Heart left ventricle (tissue), 13 donors: Measurements from ENCODE around the gene IL12B.

Source experiments
- POLR2A ChIP-seq, 2 donors: fragments of 450-650 bp; IDR thresholded peaks; one replicate each; pipeline ENCODE4 v1.6.1; 2017; ENCODE audit warnings: antibody characterized with exemption in 2 of 2, mild to moderate bottlenecking in 2 of 2, moderate library complexity in 2 of 2
- TF ChIP-seq, protein P1 (sequence below), 12 donors: fragments of 200-600 bp; sonication (generic) in 4 of 12; IDR thresholded peaks; one replicate each; pipeline versions ENCODE4 v1.5.0 to v1.8.0; 2018 to 2022; ENCODE audit warnings: antibody characterized with exemption in 12 of 12, mild to moderate bottlenecking in 5 of 12
- donor health status: ischemic (EF 13 %, LVEDD 7.1; RV severe dilation, severe dysfunction).
- donor health status: DM: no; HTN: yes; CAD: no.
- donor health status: DM: no; HTN: no; CAD: no.
- donor health status: ischemic (EF 25% LVEDD 6.9; RV normal size, moderate dysfunction).
- donor health status: ischemic (EF 25% LVEDD 5.7; RV mildly dilated, moderate dysfunction).
- donor health status: ischemic (EF 35%, LVEDD 5.7; RV mildly dilated, moderate dysfunction).
- donor health status: nonischemic (EF 11% LVEDD 7.7; RV severe dilation, severe dysfunction).
- donor health status: DM: yes; HTN: yes; CAD: no.
- donor health status: PGD.
- donor health status: ischemic (EF 29% LVEDD 5.4; RV normal size, mild dysfunction).
- donor health status: nonischemic (EF 23%, LVEDD 6.1; RV moderate dilation, normal function).

- TF ChIP-seq POLR2A (IDR thresholded peaks at IDR 0.05), result no peak
- TF ChIP-seq, protein P1, sequence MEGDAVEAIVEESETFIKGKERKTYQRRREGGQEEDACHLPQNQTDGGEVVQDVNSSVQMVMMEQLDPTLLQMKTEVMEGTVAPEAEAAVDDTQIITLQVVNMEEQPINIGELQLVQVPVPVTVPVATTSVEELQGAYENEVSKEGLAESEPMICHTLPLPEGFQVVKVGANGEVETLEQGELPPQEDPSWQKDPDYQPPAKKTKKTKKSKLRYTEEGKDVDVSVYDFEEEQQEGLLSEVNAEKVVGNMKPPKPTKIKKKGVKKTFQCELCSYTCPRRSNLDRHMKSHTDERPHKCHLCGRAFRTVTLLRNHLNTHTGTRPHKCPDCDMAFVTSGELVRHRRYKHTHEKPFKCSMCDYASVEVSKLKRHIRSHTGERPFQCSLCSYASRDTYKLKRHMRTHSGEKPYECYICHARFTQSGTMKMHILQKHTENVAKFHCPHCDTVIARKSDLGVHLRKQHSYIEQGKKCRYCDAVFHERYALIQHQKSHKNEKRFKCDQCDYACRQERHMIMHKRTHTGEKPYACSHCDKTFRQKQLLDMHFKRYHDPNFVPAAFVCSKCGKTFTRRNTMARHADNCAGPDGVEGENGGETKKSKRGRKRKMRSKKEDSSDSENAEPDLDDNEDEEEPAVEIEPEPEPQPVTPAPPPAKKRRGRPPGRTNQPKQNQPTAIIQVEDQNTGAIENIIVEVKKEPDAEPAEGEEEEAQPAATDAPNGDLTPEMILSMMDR (IDR thresholded peaks at IDR 0.05), result no peak
These were observed 20.4 kb downstream of the IL12B start for GRCh38 chr5:159309689-159310433.
